ENCODE results near the gene NKIRAS1. TPM values are rescaled to one million over a fixed set of nuclear protein-coding genes. Genes with fewer than 3 reads are reported as not detected.
A peak's percentile ranks its signal among the peaks of the same experiment; 100 is the strongest.

NKIRAS1 gene
- total RNA-seq, 1 experiment from 2014 or later = 12.0 TPM

DNA sequence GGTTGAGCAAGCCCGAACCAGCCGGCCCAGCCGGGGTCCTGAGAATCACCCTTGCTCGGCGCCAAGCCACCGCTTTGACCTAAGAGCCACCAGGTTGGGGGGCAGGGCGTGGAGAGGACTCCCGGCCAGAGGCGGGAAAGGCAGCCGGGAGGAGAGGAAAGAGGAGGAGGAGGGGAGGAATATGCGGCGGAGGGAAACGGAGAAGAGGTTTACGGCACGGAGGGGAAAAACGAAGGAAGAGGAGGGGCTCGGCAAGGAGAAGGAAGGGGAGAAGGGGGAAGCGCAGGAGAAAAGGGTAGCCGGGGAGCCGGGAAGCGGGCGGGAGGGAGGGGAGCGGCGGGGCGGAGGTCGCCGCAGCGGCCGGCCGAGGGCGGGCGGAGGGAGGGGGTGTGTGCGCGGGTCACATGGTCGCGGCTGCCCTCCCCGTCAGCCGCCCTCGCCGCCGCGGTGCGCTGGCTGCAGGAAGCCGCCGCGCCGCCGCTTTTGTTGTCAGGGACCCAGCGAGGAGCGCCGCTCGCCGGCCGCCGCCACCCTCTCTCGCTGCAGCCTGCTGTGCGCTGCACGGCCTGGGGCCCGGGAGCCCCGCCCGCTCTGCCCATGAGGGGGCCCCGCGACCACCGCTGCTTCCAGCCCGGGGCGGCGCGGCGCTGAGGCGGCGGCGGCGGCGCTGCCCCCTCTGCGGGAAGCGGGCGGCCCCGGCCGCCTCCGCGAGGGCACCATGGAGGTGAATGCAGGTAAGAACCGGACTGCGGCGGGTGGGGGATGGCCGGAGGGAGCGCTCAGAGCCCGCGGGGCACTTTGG lies 28.3 kb upstream of the NKIRAS1 start, which contains the start of gene NR1D2:
Gene NR1D2 (plus strand): TSS at position 426 of the 802 bp plus-strand sequence. CDS start 293 bp downstream, at position 719.
- Histone ChIP-seq H4K20me1 (ENCODE audit: insufficient read depth) (no peaks in the 10 kb centered on the region; the same call in 1 of the 2 replicates), H3K27ac (ENCODE audit: low read depth, low read length) (peak within 1 kb of the TSS; percentile 89), H2AFZ (ENCODE audit: low read depth, low read length, poor library complexity, severe bottlenecking) (no peak within 1 kb of the TSS), H3K79me2 (ENCODE audit: insufficient read depth, low read length) (peaks cover 40% of the 10 kb centered on the region), H3K36me3 (ENCODE audit: control insufficient read depth in 1 of 2, insufficient read depth in 2 of 2, low read length in 2 of 2) (no peaks in the 10 kb centered on the region), H3K4me3 (replicated peaks in 1 of 2; ENCODE audit: low read depth in 1 of 2, low read length in 2 of 2) (peak within 1 kb of the TSS; percentile 67 to 72), H3K9me2 (ENCODE audit: insufficient read depth) (no peaks in the 10 kb centered on the region), H3K9me3 (ENCODE audit: control insufficient read depth in 1 of 2, insufficient read depth in 1 of 2, low read depth in 1 of 2, low read length in 2 of 2) (no peaks in the 10 kb centered on the region), H3K9ac (ENCODE audit: low read length) (peak within 1 kb of the TSS; percentile 92), H3K4me1 (ENCODE audit: control insufficient read depth in 1 of 2, insufficient read depth in 2 of 2, low read length in 2 of 2) (peaks cover 43 to 50% of the 10 kb centered on the region in 2 experiments), H3K4me2 (ENCODE audit: low read length) (peak within 1 kb of the TSS; percentile 96), H3K27me3 (ENCODE audit: insufficient read depth, low read length) (no peaks in the 10 kb centered on the region)
- no TSS peak for BruUV-seq (replicated peaks)
- peak; percentile 58 for ATAC-seq
- ChIA-PET RAD21 (ENCODE audit: low non-redundant PET in 1 of 2, low total read pairs in 2 of 2, uncharacterized antibody in 2 of 2, unreplicated experiment in 2 of 2) (no interaction called here), POLR2A (no interaction called here), CTCF (no interaction called here)
- intact Hi-C loops (cut with micrococcal nuclease) = loop anchor here (2.0 kb wide), 1 partner anchor 16 kb away; no protein-coding TSS in a partner anchor
- peak; percentile 44 for DNase-seq (ENCODE audit: low read depth, low spot score)
- TF ChIP-seq SP1 (IDR thresholded peaks at IDR 0.05; ENCODE audit: low read depth) (no peak), YY1 (IDR thresholded peaks at IDR 0.05; ENCODE audit: extremely low read depth, insufficient replicate concordance, low read depth, low read length) (no peak), RAD21 (IDR thresholded peaks at IDR 0.05; ENCODE audit: low read depth) (no peak), POLR2A (IDR thresholded peaks at IDR 0.05; ENCODE audit: borderline replicate concordance, extremely low read depth, insufficient read depth, insufficient read length) (peak; percentile 16), POLR2AphosphoS5 (IDR thresholded peaks at IDR 0.05; ENCODE audit: low read depth, low read length) (peak; percentile 80), TCF7L2 (IDR thresholded peaks at IDR 0.05; ENCODE audit: borderline replicate concordance, extremely low read depth, insufficient read depth, insufficient read length) (peak; percentile 15), EGR1 (IDR thresholded peaks at IDR 0.05; ENCODE audit: low read depth) (no peak)
- TF ChIP-seq, protein P1, sequence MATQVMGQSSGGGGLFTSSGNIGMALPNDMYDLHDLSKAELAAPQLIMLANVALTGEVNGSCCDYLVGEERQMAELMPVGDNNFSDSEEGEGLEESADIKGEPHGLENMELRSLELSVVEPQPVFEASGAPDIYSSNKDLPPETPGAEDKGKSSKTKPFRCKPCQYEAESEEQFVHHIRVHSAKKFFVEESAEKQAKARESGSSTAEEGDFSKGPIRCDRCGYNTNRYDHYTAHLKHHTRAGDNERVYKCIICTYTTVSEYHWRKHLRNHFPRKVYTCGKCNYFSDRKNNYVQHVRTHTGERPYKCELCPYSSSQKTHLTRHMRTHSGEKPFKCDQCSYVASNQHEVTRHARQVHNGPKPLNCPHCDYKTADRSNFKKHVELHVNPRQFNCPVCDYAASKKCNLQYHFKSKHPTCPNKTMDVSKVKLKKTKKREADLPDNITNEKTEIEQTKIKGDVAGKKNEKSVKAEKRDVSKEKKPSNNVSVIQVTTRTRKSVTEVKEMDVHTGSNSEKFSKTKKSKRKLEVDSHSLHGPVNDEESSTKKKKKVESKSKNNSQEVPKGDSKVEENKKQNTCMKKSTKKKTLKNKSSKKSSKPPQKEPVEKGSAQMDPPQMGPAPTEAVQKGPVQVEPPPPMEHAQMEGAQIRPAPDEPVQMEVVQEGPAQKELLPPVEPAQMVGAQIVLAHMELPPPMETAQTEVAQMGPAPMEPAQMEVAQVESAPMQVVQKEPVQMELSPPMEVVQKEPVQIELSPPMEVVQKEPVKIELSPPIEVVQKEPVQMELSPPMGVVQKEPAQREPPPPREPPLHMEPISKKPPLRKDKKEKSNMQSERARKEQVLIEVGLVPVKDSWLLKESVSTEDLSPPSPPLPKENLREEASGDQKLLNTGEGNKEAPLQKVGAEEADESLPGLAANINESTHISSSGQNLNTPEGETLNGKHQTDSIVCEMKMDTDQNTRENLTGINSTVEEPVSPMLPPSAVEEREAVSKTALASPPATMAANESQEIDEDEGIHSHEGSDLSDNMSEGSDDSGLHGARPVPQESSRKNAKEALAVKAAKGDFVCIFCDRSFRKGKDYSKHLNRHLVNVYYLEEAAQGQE (IDR thresholded peaks at IDR 0.05; ENCODE audit: low read depth) = no peak
- TF ChIP-seq, protein P2, sequence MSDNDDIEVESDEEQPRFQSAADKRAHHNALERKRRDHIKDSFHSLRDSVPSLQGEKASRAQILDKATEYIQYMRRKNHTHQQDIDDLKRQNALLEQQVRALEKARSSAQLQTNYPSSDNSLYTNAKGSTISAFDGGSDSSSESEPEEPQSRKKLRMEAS (IDR thresholded peaks at IDR 0.05) = peak; percentile 58; the same call in 1 of the 2 replicates

All from HCT116 (cell line).